Right ventricle myocardium superior (tissue), 1 donor: ENCODE measurements around the gene ALCAM. TPM values are rescaled to one million over a fixed set of nuclear protein-coding genes. Genes with fewer than 3 reads are reported as not detected.
A peak's percentile ranks its signal among the peaks of the same experiment; 100 is the strongest.

Experiments used
- ATAC-seq: fragments of 200-7000 bp; cut with Tn5 transposase; one replicate; pipeline ENCODE4 v1.9.1; 2020; ENCODE audit warnings: mild to moderate bottlenecking; ENCODE audit not compliant: poor library complexity
- DNase-seq: peaks from one replicate; pipeline ENCODE4 v3.0.0-alpha.2; 2020
- intact Hi-C: fragments of 100-400 bp; cut with DNase I; formaldehyde crosslinking; loops from one replicate; pipeline ENCODE4 v1.11.2; 2022
- total RNA-seq: library from RNA; stranded (reverse); fragmentation: NEBNext Ultra II Directional; extraction: Animal tissue kit (Norgen Biotek cat#: 25700); gene quantifications from one replicate; pipeline ENCODE4 v1.2.1, GENCODE V29; 2021
- donor health status: DM: no; HTN: yes; CAD: no; lungs with severe emphysema.

The ALCAM gene
- total RNA-seq, 1 donor from 2014 or later = 3.5 TPM

GRCh38 chr3:105353485-105354161 is 13.1 kb upstream of the ALCAM start:
- ATAC-seq = peak; percentile 59
- DNase-seq = peak; percentile 46
- intact Hi-C loops = no loop called here

- DNase-seq (no peak), ATAC-seq (no peak)
Measured at GRCh38 chr3:105354429-105354828, 12.3 kb upstream of the ALCAM start.

GRCh38 chr3:105355408-105356061 is 11.2 kb upstream of the ALCAM start:
- intact Hi-C loops = no loop called here
- DNase-seq (no peak), ATAC-seq (no peak)

More at GRCh38 chr3:105354429-105354828, 12.3 kb upstream of the ALCAM start:
- intact Hi-C loops = no loop called here

GRCh38 chr3:105356396-105356795 is 10.3 kb upstream of the ALCAM start:
- intact Hi-C loops = no loop called here
- no peak for ATAC-seq

GRCh38 chr3:105356988-105357387 is 9.7 kb upstream of the ALCAM start:
- intact Hi-C loops = no loop called here
- ATAC-seq (no peak), DNase-seq (no peak)

More at GRCh38 chr3:105356396-105356795, 10.3 kb upstream of the ALCAM start:
- no peak for DNase-seq

- DNase-seq (no peak), ATAC-seq (no peak)
- intact Hi-C loops = no loop called here
Measured at GRCh38 chr3:105359098-105359762, 7.5 kb upstream of the ALCAM start.

- no peak for ATAC-seq
- DNase-seq = no peak
- intact Hi-C loops = loop anchor here (10.0 kb wide), 1 partner anchor 735 kb away; no protein-coding TSS in a partner anchor
Measured at GRCh38 chr3:105360003-105360402, 6.7 kb upstream of the ALCAM start.

- DNase-seq = no peak
- intact Hi-C loops = loop anchor here (10.0 kb wide), 1 partner anchor 737 kb away; no protein-coding TSS in a partner anchor
- no peak for ATAC-seq
Measured at GRCh38 chr3:105362021-105362665, 4.6 kb upstream of the ALCAM start.

GRCh38 chr3:105364128-105364527 is 2.6 kb upstream of the ALCAM start:
- no peak for ATAC-seq
- intact Hi-C loops = loop anchor here (10.0 kb wide), 1 partner anchor 739 kb away; no protein-coding TSS in a partner anchor
- DNase-seq = no peak

- intact Hi-C loops = loop anchor here (10.0 kb wide), 1 partner anchor 740 kb away; no protein-coding TSS in a partner anchor
- no peak for DNase-seq
- ATAC-seq = no peak
Measured at GRCh38 chr3:105365081-105365390, 1.7 kb upstream of the ALCAM start.

- ATAC-seq (peak; percentile 2), DNase-seq (no peak)
- intact Hi-C loops = loop anchor here (10.0 kb wide), 1 partner anchor 741 kb away; no protein-coding TSS in a partner anchor
Measured at GRCh38 chr3:105365391-105366325, 1.1 kb upstream of the ALCAM start.

GRCh38 chr3:105367063-105367405 is 325 bp downstream of the ALCAM start:
- peak; percentile 38 for DNase-seq
- ATAC-seq = peak; percentile 24

GRCh38 chr3:105367406-105368213 is 901 bp downstream of the ALCAM start:
- ATAC-seq (peak; percentile 57), DNase-seq (peak; percentile 78)
- intact Hi-C loops = loop anchor here (10.0 kb wide), 1 partner anchor 743 kb away; no protein-coding TSS in a partner anchor

More at GRCh38 chr3:105367063-105367405, 325 bp downstream of the ALCAM start:
- intact Hi-C loops = loop anchor here (10.0 kb wide), 1 partner anchor 742 kb away; no protein-coding TSS in a partner anchor

- peak; percentile 46 for DNase-seq
- intact Hi-C loops = loop anchor here (10.0 kb wide), 1 partner anchor 744 kb away; no protein-coding TSS in a partner anchor
- no peak for ATAC-seq
Measured at GRCh38 chr3:105368566-105369499, 2.1 kb downstream of the ALCAM start.

- peak; percentile 84 for DNase-seq
- ATAC-seq = peak; percentile 35
- intact Hi-C loops = loop anchor here (10.0 kb wide), 1 partner anchor 745 kb away; no protein-coding TSS in a partner anchor
Measured at GRCh38 chr3:105369500-105370371, 3.0 kb downstream of the ALCAM start.
